GM12878 (cell line): ENCODE measurements around the gene ZNF230. TPM values are rescaled to one million over a fixed set of nuclear protein-coding genes. Genes with fewer than 3 reads are reported as not detected.

Experiments used
- CEBPB ChIP-seq, 2 experiments: fragments of 150-350 bp in 1 of 2; IDR thresholded peaks; 2 replicates each; pipeline ENCODE4 v1.6.1; 2012 to 2014; ENCODE audit warnings: low read depth in 2 of 2, low read length in 2 of 2, borderline replicate concordance in 1 of 2, inconsistent platforms in 1 of 2
- E2F8 ChIP-seq: fragments of 450-650 bp; IDR thresholded peaks from 2 replicates; pipeline ENCODE4 v1.6.1; 2018; ENCODE audit warnings: mild to moderate bottlenecking, low read depth, moderate library complexity; ENCODE audit not compliant: partially characterized antibody
- JUNB ChIP-seq: IDR thresholded peaks from 2 replicates; pipeline ENCODE4 v1.6.1; 2016; ENCODE audit warnings: antibody characterized with exemption, mild to moderate bottlenecking
- MXI1 ChIP-seq: fragments of 150-350 bp; IDR thresholded peaks from 2 replicates; pipeline ENCODE4 v1.6.1; 2011; ENCODE audit warnings: low read depth, mild to moderate bottlenecking, inconsistent platforms, low read length, improper control_type of control experiment
- NR2C2 ChIP-seq: IDR thresholded peaks from 2 replicates; pipeline ENCODE4 v1.6.1; 2011; ENCODE audit warnings: borderline replicate concordance, low read depth; ENCODE audit not compliant: control insufficient read depth, insufficient read length
- NR2F1 ChIP-seq: fragments of 450-650 bp; conservative IDR thresholded peaks from 2 replicates; pipeline ENCODE4 v1.6.1; 2017; ENCODE audit warnings: mild to moderate bottlenecking
- PRDM15 ChIP-seq: fragments of 450-650 bp; formaldehyde crosslinking; IDR thresholded peaks from 2 replicates; pipeline ENCODE4 v1.4.0; 2020; ENCODE audit warnings: mild to moderate bottlenecking, moderate library complexity
- SMAD5 ChIP-seq: IDR thresholded peaks from 2 replicates; pipeline ENCODE4 v1.6.1; 2016; ENCODE audit warnings: antibody characterized with exemption, low read depth
- WRNIP1 ChIP-seq: IDR thresholded peaks from 2 replicates; pipeline ENCODE4 v1.6.1; 2011; ENCODE audit warnings: low read depth, low read length, improper control_type of control experiment, borderline replicate concordance
- polyA plus RNA-seq, 11 experiments: library from polyadenylated mRNA; depleted of rRNA in 4 of 11; unstranded in 6 of 11; stranded (reverse) in 5 of 11; fragments of >200 nt; fragmentation: Nextera tagmentation in 4 of 11; fragmentation: Illumina TruSeq in 1 of 11; extraction: Ambion mirVana in 4 of 11; extraction: Trizol in 1 of 11; gene quantifications; 1 replicate in 1 of 11; 2 replicates in 10 of 11; pipeline versions ENCODE4 v1.2.1 to v1.2.3, GENCODE V29; 2011 to 2016; ENCODE audit warnings: inconsistent platforms in 2 of 11, missing spikeins in 2 of 11, low read depth in 1 of 11
- total RNA-seq, 4 experiments: library from RNA; depleted of rRNA in 3 of 4; stranded (reverse); fragments of >200 nt in 3 of 4; fragmentation: Illumina TruSeq in 1 of 4; extraction: Trizol in 1 of 4; gene quantifications; 2 replicates each; pipeline versions ENCODE4 v1.2.1 to v1.2.3, GENCODE V29; 2013 to 2021

ZNF230 gene
- total and polyA plus RNA-seq, 10 of the 15 experiments (the other 5 are each of a cell fraction or from before 2014, with no cell fraction given) = 1.8 to 9.1 (median 3.5) TPM

- TF ChIP-seq WRNIP1 (no peak), NR2C2 (no peak), SMAD5 (no peak), E2F8 (no peak), NR2F1 (no peak), PRDM15 (CRISPR knock-in tag) (no peak), CEBPB (IDR thresholded peaks at IDR 0.05; ENCODE audit: borderline replicate concordance in 1 of 2, low read depth in 2 of 2, low read length in 2 of 2) (no peak), MXI1 (no peak), JUNB (no peak)
These were observed 4.7 kb downstream of the ZNF230 start (continued) for GRCh38 chr19:44007473-44007872.
